Superior temporal gyrus (tissue), 1 donor: ENCODE data around the gene TRIM5.
A peak's percentile ranks its signal among the peaks of the same experiment; 100 is the strongest.

Experiments
- DNase-seq: peaks from one replicate; pipeline ENCODE4 v3.0.0-alpha.2; 2016; ENCODE audit errors: extremely low spot score

TRIM5 gene

DNA sequence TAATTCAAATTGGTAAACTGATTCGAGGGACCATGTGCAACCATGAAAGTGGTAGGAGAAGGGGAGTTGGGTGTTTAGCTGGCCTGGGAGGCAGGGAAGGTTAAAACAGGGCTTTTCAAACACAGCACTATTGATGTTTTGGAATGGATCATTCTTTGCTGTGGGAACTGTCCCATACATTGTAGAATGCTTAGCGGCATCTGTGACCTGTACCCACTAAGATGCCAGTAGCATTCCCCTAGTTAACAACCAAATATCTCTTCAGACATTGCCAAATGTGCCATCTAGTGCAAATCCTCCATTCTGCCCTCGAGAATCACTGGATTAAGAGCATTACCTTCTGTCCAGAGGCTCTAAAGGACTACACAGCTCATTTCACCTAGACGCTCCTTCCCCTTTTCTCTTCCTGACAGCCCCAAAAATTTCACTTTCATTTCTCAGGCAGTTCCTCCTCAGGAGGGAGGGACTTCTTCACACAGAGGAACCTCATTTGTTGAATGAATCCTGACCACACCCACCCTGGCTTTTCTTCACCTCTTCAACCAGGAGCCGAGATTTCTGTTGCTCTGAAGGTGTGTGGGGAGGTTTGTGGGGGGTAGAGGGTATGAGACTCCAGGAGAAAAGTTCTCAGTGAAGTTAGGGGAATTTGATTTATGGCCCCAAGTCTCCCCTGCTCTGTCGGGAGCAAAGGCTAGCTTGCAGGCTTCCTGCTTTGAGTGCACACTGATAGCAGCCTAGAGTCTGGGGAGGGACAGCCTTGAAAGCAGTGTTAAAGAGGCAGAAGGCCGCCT, 60.2 kb downstream of the TRIM5 start, which contains the start of gene TRIM34:
TRIM34 (plus strand) TSS at position 513 of the 791 bp plus-strand sequence. CDS start 7,331 bp downstream, outside the sequence.
- DNase-seq, result peak; percentile 52

DNA sequence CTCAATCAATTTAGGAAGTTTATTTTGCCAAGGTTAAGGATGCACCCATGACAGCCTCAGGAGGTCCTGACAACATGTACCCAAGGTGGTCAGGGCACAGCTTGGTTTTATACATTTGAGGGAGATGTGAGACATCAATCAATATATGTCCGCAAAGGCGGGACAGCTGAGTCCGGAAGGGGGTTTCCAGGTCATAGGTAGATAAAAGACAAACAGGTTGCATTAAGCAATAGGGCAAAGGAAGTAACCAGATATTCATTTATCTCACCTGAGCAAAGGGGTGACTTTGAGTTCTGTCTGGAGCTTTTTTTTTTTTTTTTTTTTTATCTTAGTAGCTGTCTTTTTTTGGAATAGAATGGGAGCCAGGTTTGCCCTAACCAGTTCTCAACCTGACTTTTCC, 62.1 kb downstream of the TRIM5 start:
- DNase-seq, result no peak

DNA sequence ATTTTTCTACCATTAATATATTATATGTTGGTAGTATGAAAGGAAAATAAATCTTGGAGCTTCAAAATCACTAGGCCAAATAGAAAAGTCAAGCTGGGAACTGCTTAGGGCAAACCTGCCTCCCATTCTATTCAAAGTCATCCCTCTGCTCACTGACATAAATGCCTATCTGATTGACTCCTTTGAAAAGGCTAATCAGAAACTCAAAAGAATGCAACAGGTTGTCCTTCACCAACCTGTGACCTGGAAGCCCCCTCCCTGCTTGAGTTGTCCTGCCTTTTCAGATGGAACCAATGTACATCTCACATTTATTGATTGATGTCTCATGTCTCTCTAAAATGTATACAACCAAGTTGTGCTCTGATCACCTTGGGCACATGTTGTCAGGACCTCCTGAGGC, 63.3 kb downstream of the TRIM5 start:
- DNase-seq, result no peak

DNA sequence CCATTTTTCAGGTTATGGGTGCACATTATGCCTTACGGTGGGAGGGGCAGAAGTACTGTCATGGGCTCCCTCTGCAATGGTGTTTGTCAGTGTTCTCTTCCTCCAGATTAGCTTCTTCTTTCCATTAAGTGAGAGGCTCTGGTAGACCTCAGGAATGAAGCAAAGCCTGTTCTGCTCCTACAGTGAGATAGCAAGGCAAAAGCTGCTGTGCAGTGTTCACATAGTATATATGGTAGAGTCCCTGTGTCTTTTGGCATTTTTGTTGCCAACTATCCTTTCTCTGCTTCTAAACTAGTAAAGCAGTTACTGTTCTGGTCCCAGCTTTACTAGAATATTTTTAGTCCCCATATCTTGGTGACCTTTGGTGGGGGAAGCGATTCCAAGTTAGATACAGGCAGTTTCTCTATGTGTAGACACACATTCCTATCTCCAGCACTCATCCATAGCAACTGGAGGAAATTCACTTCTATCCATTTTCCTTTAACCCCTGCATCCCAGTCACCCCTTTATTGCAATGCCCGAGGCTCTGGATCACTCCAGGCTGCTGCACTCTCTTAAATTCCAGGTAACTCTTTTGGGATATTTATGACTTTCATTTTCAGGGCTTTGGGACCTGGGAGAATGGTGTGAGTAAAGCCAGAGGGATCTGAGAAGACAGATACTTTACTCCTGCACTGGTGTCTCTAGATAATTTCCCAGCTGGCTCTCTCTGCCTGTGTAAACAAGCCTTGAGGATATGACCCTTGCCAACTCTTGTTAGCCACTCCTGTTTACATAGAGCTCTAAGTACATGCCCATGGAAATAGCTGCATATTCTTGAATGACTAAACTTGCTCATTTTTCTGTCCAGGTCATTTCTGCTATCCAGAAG, 64.0 kb downstream of the TRIM5 start:
- DNase-seq, result no peak

DNA sequence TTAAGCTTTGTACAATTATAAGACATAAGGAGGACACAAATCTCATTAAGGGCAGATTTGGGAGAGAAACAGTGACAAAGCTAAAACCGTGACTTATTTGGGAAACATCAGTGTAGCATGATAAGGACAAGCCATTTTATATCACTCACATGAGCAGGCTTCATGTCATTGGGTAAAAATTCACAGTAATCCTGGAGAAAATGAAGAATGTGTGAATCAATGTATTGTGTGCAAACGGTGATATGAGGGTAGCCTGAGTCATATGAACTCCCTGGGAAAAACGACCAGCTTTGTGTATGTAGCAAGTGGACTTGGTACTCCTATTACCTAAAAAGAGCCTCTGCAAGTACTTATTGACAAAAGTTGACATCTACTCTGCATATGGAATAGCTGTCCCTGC, 66.1 kb downstream of the TRIM5 start:
- no peak for DNase-seq
